ENCODE data around the gene C1orf159.

DNA sequence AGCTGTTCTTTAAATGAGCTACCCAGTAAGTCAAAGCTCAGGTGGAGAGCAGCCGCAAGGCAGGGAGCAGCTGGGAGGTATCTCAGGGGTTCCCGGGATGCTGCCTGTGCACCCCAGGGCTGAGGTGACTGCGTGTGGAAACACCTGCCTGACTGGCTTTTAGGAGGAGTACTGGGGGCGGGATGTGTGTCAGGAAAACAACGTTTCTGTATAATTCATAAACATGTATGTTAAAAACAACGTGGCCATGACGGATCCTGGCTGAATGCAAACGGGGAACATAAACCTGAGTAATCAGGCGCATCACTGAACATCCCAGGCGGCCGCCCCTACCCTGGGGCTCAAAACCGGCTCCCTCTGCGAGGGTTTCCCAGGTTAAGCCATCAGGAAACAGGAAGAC, 1.5 kb downstream of the C1orf159 start:
- TF ChIP-seq, protein P1, sequence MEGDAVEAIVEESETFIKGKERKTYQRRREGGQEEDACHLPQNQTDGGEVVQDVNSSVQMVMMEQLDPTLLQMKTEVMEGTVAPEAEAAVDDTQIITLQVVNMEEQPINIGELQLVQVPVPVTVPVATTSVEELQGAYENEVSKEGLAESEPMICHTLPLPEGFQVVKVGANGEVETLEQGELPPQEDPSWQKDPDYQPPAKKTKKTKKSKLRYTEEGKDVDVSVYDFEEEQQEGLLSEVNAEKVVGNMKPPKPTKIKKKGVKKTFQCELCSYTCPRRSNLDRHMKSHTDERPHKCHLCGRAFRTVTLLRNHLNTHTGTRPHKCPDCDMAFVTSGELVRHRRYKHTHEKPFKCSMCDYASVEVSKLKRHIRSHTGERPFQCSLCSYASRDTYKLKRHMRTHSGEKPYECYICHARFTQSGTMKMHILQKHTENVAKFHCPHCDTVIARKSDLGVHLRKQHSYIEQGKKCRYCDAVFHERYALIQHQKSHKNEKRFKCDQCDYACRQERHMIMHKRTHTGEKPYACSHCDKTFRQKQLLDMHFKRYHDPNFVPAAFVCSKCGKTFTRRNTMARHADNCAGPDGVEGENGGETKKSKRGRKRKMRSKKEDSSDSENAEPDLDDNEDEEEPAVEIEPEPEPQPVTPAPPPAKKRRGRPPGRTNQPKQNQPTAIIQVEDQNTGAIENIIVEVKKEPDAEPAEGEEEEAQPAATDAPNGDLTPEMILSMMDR (IDR thresholded peaks at IDR 0.05) = no peak
- no peak for TF ChIP-seq POLR2A (IDR thresholded peaks at IDR 0.05)

Data from testis (tissue), 2 donors.